Embryonic facial prominence (tissue), 1 donor: ENCODE measurements around the gene B4GAT1.
"Not testable (repeated sequence)": the region's sequence is repeated elsewhere in the genome, so short reads cannot be mapped to it uniquely, and the experiment has no call there.

Source experiments
- DNase-seq: peaks from one replicate; pipeline ENCODE4 v3.0.0-alpha.2; 2016; ENCODE audit errors: extremely low spot score

The B4GAT1 gene

GRCh38 chr11:66347425-66348276, at the start of gene B4GAT1:
TSS of gene B4GAT1 (minus strand) at chr11:66347629. CDS start at chr11:66347545, 84 bp downstream.
- peak; percentile 56 for DNase-seq

- DNase-seq: no peak
These were observed 46.5 kb upstream of the B4GAT1 start for GRCh38 chr11:66393954-66394353.

GRCh38 chr11:66391322-66391721, 43.9 kb upstream of the B4GAT1 start:
- DNase-seq: no peak

- DNase-seq: no peak
These were observed 41.5 kb upstream of the B4GAT1 start for GRCh38 chr11:66388780-66389386.

- DNase-seq: peak; percentile 52
These were observed 39.0 kb upstream of the B4GAT1 start for GRCh38 chr11:66386171-66387069.

- DNase-seq: not testable (repeated sequence)
These were observed 36.9 kb upstream of the B4GAT1 start for GRCh38 chr11:66384316-66384715.

- not testable (repeated sequence) for DNase-seq
These were observed 32.8 kb upstream of the B4GAT1 start for GRCh38 chr11:66380264-66380663.

GRCh38 chr11:66373690-66374287, 26.4 kb upstream of the B4GAT1 start:
- not testable (repeated sequence) for DNase-seq

GRCh38 chr11:66373265-66373664, 25.8 kb upstream of the B4GAT1 start:
- no peak for DNase-seq

GRCh38 chr11:66371627-66372415, 24.4 kb upstream of the B4GAT1 start, which contains the start of gene SLC29A2:
TSS of gene SLC29A2 (minus strand) at chr11:66371760. CDS start at chr11:66371591, 169 bp downstream.
- DNase-seq: peak; percentile 9

- DNase-seq: no peak
These were observed 21.9 kb upstream of the B4GAT1 start for GRCh38 chr11:66369073-66369894.

- DNase-seq: no peak
These were observed 21.1 kb upstream of the B4GAT1 start for GRCh38 chr11:66368484-66368883.

- no peak for DNase-seq
These were observed 20.3 kb upstream of the B4GAT1 start for GRCh38 chr11:66367561-66368312.

- no peak for DNase-seq
These were observed 19.5 kb upstream of the B4GAT1 start for GRCh38 chr11:66366844-66367477.

GRCh38 chr11:66365711-66366619, 18.5 kb upstream of the B4GAT1 start:
- DNase-seq: no peak

GRCh38 chr11:66365166-66365565, 17.7 kb upstream of the B4GAT1 start:
- no peak for DNase-seq

- DNase-seq: no peak
These were observed 16.5 kb upstream of the B4GAT1 start for GRCh38 chr11:66363805-66364535.
